Loucy (cell line): ENCODE measurements around the gene LPP.

Experiments used
- EZH2phosphoT487 ChIP-seq: fragments of 200-600 bp; IDR thresholded peaks from 2 replicates; pipeline ENCODE4 v1.6.1; 2018; ENCODE audit warnings: antibody characterized with exemption, mild to moderate bottlenecking, moderate library complexity, borderline replicate concordance
- TF ChIP-seq, protein P1 (sequence below): fragments of 200-600 bp; sonication (generic); conservative IDR thresholded peaks from 2 replicates; pipeline ENCODE4 v1.5.1; 2014; ENCODE audit warnings: mild to moderate bottlenecking, antibody characterized with exemption, low read length

DNA sequence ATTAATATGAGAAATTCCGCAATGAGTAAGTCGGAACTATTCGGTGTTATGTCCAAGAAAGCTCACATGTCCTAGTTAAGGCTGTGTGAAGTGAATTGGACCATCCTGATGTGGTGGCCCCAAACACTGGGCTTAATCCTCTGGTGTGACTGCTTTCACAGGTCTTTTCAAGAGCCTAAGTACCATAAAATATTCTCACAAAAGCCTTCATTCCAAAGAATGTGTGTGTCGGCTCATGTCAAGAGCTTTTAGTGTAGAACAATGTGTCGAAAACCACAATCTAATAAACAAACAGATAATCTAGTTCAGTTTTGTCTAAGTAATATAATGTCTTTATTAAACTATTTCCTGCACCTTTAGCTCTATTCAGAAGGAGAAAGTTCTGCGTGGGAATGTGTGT is 311.4 kb downstream of the LPP start:
- no peak for TF ChIP-seq EZH2phosphoT487
- TF ChIP-seq, protein P1, sequence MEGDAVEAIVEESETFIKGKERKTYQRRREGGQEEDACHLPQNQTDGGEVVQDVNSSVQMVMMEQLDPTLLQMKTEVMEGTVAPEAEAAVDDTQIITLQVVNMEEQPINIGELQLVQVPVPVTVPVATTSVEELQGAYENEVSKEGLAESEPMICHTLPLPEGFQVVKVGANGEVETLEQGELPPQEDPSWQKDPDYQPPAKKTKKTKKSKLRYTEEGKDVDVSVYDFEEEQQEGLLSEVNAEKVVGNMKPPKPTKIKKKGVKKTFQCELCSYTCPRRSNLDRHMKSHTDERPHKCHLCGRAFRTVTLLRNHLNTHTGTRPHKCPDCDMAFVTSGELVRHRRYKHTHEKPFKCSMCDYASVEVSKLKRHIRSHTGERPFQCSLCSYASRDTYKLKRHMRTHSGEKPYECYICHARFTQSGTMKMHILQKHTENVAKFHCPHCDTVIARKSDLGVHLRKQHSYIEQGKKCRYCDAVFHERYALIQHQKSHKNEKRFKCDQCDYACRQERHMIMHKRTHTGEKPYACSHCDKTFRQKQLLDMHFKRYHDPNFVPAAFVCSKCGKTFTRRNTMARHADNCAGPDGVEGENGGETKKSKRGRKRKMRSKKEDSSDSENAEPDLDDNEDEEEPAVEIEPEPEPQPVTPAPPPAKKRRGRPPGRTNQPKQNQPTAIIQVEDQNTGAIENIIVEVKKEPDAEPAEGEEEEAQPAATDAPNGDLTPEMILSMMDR = no peak
